Gastrocnemius medialis (tissue), 4 donors: Measurements from ENCODE around the gene PDE1C.

Source experiments
- POLR2A ChIP-seq, 2 donors: fragments of 450-650 bp; IDR thresholded peaks; one replicate each; pipeline ENCODE4 v1.6.1; 2017; ENCODE audit warnings: antibody characterized with exemption in 2 of 2, mild to moderate bottlenecking in 2 of 2, moderate library complexity in 2 of 2
- TF ChIP-seq, protein P1 (sequence below), 5 experiments: fragments of 450-650 bp in 3 of 5; fragments of 200-600 bp in 2 of 5; sonication (generic) in 2 of 5; IDR thresholded peaks in 4 of 5; conservative IDR thresholded peaks in 1 of 5; 1 replicate in 4 of 5; 2 replicates in 1 of 5; pipeline ENCODE4 v1.5.1; 2016 to 2019; ENCODE audit warnings: antibody characterized with exemption in 5 of 5, mild to moderate bottlenecking in 3 of 5, moderate library complexity in 3 of 5

DNA sequence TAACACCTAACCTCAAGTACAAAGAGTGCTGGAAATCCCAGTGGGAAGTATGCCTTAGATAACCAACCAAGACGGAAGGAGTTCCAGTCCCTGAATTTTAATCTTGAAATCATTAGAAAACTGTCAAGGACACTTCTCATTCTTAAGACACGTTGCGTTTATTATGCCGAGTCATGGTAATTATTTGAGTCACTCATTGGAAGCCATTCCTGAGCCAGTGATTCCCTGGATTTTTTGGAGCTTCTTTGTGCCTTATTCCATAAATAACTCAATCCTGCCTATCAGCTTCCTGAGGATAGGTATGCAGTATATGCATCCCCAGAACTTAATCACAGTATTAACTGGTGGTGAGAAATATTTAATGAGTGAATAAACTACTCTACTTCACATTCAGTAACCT lies 305.7 kb downstream of the PDE1C start:
- TF ChIP-seq, protein P1, sequence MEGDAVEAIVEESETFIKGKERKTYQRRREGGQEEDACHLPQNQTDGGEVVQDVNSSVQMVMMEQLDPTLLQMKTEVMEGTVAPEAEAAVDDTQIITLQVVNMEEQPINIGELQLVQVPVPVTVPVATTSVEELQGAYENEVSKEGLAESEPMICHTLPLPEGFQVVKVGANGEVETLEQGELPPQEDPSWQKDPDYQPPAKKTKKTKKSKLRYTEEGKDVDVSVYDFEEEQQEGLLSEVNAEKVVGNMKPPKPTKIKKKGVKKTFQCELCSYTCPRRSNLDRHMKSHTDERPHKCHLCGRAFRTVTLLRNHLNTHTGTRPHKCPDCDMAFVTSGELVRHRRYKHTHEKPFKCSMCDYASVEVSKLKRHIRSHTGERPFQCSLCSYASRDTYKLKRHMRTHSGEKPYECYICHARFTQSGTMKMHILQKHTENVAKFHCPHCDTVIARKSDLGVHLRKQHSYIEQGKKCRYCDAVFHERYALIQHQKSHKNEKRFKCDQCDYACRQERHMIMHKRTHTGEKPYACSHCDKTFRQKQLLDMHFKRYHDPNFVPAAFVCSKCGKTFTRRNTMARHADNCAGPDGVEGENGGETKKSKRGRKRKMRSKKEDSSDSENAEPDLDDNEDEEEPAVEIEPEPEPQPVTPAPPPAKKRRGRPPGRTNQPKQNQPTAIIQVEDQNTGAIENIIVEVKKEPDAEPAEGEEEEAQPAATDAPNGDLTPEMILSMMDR (IDR thresholded peaks at IDR 0.05 in 4 of 5, conservative IDR thresholded peaks at IDR 0.05 in 1 of 5) = no peak
- no peak for TF ChIP-seq POLR2A (IDR thresholded peaks at IDR 0.05)
